PC-9 (cell line): ENCODE measurements around the gene RTN4RL1.

Experiments used
- CTCF ChIP-seq: fragments of 200-600 bp; sonication (generic); conservative IDR thresholded peaks from 2 replicates; pipeline ENCODE4 v1.6.1; 2017; ENCODE audit warnings: mixed run types, antibody characterized with exemption, mild to moderate bottlenecking, moderate library complexity
- EZH2 ChIP-seq: fragments of 200-600 bp; sonication (generic); IDR thresholded peaks from 2 replicates; pipeline ENCODE4 v1.8.0; 2017; ENCODE audit warnings: antibody characterized with exemption, low read depth

GRCh38 chr17:1930337-1930645 lies 94.8 kb downstream of the RTN4RL1 start:
- TF ChIP-seq CTCF (no peak), EZH2 (no peak)
